ENCODE measurements around the gene PNPLA7.

The PNPLA7 gene

DNA sequence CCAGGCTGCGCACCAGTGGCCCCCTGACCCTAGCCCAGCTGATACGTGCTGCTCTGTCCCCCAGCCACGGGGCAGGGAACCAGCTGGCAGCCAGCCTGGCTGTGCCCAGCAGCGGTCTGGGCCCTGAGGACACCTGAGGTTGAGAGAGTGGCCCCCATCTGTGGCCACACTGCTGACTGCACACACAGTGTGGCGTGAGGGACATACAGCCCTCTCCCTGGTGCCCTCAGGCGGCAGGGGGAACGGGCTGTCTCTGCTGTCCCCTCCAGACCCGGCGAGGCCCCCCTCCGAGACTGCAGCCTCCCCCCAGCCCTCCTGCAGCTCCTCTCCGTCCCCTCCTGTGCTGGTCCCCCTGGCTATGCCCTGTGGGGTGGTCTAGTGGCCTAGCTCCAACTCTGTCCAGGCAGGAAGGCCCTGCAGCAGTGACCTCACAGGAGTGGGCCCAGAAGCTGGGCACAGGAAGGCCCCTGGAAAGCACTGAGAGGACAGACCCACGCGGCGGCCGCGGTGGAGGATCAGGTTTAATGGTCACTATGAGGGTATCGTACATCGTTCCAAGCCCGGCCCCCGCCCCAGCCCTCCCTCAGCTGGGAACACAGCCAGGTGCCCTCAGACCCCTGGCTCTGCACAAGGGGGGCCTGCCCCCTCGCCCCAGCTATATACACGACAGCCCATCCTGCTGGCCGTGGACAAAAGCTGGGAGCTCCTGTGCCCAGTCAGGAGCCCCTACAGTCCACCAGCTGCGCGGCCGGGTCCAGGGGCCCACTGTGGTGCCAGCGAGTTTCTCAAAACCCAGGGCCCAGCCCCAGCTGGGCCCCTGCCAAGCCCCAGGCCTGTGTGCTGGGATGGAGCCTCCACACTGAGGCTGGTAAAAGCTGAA is 102.2 kb downstream of the PNPLA7 start:
- no peak for DNase-seq

DNA sequence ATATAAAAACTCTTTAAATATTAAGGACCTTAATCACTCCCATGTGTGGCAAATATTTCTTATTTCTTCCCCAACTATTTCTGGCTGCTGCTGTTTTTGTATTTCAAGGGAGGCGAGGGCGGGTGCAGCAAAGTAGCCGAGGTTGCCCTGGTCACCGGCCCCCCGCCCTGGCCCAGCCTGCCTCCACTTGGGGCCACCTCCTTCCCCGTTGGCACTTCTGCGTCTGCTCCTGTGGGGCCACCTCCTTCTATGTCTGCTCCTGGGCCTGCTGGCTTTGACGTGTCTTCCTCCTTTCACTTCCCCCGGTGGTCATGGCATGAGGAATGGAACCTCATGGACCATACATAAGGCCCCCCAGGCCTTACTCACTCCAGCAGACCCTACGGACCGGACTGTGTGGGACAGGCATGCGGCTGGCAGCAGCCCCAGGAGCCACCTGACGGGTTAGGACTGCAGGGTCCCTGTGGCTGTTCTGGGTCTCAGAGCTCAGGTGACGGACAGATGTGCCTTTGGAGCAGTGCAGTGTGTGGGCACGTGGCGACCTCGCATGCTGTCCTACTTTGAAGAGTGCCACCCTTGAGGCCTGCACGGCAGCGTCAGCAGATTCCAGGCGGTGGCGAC is 103.2 kb downstream of the PNPLA7 start:
- DNase-seq = no peak

DNA sequence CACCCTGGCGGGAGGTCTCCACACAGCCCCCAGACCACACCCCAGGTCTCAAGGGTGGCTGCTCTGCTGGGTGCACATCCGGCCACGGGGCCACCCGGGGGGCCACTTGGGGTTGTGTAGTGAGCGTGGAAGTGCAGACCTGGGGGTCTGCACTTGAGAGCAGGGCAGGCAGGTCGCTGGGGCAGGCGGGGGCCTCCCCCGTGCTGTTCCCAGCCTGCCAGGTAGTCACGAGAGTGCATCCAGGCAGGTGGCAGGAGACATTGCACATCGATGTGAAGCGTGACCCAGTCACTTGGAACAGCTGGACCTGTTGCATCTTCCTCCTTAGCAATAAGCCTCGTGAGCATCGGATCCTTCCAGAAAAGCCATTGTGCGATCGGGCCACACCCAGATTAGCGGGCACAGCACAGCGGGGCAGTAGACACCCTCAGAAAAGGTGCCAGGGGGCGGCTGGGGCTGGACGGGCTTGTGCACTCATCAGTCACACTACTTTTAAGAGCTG is 104.2 kb downstream of the PNPLA7 start:
- no peak for DNase-seq

DNA sequence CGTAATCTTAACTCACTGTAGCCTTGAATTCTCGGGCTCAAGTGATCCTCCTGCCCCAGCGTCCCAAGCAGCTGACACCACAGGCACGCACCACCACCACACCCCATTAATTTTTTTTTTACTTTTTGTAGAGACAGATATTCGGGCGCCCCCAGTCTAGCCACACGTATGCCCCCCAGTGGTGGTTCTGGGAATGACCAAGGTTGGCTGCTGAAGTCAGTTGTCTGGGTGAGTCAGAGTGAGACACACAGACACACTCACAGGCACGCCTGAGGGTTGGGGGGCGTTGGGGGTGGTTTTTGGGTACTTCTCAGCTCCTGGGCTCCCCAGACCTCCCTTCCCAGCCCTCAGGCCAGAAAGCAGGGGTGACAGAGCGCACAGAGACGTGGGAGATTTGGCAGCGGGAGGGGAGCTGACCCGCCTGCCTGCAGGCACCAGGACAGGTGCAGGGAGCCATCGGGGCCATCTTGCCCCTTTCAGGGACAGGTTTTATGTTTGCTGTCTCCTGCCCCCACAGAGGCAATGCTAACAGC is 104.9 kb downstream of the PNPLA7 start:
- peak; percentile 92 for DNase-seq

DNA sequence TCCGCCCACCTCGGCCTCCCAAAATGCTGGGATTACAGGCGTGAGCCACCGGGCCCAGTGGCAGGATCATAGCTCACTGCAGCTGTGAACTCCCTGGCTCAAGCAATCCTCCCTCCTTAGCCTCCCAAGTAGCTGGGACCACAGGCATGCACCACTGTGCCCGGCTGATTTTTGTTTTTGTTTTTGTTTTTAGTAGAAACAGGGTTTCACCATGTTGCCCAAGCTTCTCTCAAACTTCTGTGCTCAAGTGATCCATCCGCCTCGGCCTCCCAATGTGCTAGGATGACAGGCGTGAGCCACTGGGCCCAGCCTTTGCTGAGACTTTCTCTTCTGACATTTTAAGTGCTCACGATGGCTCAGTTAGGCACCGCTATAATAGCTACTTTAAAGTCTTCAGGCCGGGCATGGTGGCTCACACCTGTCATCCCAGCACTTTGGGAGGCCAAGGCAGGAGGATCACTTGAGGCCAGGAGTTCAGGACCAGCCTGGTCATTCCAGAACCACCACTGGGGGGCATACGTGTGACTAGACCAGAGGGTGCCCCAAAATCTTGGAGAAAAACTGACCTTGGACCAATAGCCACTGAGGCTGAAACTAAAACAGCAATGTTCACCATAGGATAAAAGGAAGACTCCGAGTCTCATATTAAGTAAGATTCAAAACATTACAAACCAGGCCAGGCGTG is 106.0 kb downstream of the PNPLA7 start:
- DNase-seq = no peak

DNA sequence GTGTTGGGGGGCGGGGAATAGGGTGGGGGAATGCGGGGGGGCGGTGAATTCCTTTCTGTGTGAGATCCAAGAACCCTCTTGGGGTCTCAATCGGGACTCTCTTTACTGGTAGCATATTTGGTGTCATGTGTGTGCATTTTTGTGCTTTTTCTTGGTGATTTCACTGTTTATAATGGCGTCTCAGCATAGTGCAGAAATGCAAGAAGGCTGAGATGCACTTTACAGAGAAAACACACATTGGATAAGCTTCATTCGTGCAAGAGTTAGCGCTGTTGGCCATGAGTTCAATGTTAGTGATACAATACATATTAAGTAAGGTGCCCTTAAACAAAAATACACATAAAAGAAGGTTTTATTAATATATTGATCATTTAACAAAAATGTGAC is 108.3 kb downstream of the PNPLA7 start:
- DNase-seq = no peak

DNA sequence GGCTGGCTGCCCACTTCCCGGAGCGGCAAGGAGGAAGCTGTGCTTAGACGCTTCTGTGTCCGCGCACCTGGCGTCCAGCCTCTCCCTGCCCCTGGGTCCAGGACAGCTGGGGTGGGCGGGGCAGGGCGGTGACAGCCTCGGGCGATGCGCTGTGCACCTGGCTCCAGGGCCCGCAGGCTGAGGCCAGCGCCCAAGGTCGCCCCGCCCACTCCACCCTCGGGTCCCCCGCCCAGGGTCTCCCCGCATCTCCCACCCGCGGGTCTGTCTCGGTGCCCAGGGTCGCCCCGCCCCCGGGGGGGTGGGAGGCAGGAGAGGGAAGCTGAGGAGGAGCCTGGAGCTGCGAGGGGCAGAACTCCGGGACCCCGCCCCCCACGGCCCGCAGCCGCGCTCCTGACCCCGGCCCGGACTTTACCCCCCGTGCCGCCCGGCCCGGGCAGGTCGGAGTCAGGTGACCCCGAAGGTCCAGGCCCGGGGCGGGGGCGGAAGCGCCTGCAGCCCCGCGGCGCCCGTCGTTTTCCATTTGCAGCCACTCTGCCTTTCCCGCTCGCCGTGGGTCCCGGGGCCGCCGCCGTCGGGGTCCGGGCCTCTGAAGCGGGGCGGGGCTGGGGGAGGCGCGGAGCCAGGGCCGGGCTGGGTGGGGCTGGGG is 108.8 kb downstream of the PNPLA7 start, which contains the start of gene ENTPD8:
TSS of gene ENTPD8 (minus strand) at position 69 of the 646 bp plus-strand sequence. CDS start 3,072 bp downstream, outside the sequence.
- peak; percentile 38 for DNase-seq

DNA sequence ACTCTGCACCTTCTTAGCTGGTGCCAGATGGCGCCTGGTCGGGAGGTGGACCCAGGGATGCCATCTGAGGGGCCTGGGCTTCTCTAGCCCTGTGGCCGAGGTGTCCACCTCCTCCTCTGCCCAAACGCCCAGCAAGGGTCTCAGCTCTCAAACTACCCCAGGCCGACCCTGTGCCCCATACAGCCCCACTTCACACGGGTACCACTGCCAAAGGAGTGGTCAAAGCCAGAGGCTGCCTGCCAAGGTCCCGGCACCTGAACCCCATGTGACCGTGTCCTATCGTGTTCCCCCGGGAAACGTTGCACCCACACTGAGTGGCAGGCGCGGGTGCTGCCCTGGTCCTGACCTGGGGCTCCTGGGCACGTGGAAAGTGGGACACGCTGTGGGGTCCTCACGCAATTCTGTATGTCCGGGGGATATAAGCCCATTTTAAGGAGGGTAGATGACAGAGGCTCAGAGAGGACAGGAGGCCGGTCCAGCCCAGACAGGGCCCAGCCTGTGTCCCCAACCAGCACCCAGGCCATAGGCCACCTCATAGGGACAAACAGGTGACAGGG is 111.0 kb downstream of the PNPLA7 start:
- no peak for DNase-seq

DNA sequence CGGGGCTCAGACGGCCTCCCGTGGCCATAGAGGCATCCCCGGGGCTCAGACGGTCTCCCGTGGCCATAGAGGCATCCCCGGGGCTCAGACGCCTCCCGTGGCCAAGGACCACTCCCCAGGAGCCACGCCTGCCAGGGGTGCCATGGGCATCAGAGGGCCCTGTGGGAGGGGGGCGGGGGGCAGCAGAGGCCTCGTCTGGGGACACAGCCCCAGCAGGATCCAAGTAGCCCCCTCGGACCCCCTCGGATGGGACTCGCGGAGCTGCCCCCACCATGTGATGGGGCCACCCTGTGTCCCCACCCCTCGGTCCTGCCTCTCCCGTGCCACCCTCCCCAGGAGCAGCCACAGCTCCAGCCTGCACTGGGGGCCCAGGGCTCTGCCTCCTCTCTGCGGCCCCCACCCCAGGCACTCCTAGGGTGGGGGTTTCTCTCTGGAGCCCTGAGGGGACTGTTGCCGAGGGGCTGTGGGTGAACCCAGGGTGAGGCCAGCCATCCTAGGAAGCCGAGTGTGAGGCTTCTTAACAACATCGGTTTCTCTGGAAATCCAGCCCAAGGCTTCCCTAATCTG is 111.5 kb downstream of the PNPLA7 start:
- DNase-seq = no peak

DNA sequence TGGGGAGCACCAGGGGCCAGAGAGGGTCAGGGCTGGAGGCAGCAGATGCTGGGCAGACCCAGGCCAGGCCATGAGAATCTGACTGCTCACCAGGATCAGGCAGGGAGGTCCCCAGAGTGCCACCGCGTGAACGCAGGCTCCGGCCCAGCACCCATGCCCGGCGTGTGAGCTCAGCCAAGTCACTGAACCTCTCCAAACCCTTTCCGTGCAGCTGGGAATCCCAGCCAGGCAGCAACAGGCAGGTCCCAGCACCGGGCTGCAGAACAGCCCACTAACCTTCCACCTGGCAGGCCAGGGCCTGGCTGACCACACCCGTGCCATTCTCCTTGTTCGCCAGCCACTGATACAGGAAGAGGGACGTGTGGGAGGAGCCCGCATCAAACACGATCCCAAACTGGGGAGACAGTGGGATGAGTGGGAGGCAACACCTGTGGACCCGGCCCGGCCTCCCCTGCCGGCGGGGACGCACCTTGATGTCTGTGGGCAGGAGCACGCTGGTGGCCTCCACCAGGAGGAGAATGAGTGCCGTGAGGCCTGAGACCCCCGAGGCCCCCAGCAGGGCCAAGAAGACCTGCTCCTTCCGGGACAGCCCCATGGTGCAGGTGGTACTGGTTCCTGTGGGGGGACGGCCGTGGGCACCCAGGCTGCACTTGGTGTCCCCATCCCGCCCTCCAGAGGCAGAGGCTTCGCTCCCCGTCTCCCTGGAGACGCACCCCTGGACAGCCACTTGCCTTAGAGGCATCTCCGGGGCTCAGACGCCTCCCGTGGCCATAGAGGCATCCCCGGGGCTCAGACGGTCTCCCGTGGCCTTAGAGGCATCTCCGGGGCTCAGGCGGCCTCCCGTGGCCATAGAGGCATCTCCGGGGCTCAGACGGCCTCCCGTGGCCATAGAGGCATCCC is 112.3 kb downstream of the PNPLA7 start:
- no peak for DNase-seq

DNA sequence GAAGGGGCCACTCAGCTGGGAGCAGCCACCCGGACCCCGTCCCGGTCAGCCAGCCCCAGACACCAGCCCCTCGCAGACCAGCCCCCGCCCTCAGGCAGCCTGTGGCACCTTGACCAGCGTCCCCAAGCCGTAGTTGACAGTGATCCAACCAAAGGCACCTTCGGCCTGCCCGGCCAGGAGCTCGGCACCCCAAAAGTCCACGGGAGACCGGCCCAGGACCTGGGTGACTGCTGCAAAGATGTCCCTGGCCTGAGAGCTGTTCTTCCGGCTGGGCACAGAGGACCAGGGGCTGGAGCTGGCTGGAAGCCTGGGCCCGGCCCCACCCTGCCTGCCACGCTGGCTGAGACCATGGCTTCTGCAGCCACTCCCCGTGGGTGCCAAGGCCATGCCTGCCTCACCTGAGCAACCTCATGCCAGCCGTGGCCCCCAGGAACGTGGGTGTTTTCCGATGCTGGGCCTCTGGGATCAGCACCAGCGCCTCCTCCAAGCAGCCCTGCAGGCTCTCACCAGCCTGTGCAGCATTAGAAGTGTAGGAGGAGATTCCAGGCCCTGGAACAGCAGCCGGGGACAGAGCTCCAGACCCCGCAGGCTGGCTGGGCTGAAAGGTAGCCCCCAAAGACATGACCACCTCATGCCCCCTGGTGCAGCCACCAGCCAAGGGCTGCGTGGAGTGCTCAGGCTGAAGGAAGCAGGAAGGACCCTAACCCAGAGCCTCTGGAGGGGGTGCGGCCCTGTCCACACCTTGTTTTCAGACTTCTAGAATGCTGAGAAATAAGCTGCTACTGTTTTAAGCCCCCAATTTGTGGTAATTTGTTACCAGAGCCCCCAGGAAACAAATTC is 113.2 kb downstream of the PNPLA7 start:
- DNase-seq = no peak

DNA sequence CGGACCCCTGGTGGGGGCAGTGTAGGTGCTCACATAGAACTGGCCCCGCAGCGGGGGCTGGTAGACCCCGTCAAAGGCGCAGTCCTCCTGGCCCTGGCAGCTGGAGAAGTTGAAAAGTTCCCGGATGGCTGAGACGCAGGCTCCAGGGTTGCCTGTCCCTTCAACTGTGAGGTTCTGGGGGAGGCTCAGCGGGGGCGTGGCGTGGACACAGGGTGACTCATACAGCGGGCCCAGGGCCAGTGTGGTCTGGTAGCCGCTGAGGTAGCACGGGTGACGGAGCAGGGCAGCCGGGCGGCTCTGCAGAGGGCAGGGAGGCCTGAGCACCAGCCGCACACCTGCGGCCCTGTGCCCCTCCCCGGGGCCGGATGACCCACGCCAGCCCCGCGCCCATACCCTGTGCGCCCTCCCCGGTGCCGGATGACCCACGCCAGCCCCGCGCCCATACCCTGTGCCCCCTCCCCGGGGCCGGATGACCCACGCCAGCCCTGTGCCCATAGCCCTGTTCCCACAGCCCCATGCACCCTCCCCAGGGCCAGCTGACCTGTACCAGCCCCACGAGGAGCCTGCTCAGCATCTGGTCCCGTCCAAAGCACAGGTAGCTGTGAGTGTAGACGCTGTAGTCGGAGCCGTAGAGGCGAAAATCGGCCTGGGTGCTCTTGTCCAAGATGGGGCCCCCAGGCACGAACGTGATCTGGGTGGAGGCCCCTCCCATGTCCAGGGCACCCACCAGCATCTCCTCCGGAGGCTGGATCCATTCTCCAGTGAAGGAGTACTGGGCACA is 114.0 kb downstream of the PNPLA7 start:
- peak; percentile 64 for DNase-seq

DNA sequence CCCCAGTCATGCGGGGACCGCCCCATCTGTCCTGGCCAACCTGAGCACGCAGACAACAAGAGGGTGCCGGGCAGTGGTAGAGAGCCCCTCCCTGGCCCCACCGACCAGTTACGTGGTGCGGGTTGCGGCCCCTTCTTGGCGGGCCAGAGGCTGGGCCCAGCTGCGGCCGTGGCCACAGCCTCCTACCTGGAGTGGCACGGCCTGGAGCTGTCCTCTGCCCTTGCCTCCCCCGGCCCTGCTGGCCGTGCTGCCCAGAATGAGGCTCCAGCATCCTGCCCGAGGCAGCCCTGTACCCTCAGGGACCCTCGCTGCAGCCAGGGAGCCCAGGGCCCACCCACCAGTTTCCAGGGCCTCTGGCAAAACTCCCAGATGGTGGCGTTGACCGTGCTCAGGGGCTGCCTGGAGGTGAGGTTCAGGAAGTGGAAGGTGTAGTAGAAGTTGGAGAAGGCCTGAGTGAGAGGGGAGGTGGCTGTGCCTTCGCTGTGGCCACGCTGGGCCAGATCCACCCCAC is 114.8 kb downstream of the PNPLA7 start:
- DNase-seq = no peak

DNA sequence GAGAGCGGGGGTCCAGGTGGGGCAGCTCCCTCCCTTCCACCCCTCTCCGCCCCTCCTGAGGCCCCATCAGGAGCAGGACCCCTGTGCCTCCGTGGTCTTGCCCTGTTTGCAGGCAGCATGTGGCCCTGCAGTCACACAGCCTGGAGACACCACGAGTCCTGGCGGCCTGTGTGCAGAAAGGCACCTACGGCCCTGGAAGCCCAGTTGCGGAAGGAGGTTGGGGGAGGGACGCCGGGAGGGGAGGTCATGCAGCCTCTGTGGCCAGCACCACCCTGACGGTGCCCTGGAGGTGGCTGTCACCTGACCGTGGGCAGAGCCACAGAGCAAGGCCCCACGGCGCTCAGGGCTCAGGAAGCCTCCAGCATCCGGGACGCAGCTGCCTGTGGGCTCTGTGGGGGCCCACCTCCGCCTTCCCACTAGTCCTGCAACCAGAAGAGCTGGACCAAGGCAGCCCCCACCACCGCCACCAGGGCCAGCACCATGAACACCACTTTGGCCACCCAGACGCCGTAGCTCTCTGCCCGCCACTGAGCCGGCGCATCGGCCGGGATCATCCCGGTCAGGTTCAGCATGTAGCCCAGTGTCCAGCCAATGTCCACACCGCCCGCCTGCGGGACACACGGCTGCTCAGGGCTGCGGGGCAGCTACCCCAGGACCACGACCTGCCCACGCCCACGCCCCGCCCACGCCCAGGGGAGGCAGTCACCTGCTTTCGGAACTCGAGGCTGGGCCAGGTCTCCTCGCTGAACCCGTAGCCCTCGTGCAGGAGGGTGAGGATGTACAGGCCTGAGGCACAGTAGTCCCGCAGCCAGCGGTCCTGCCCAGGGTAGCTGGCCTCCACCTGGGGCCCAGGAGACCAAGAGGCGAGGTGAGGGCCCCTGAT is 115.5 kb downstream of the PNPLA7 start:
- peak; percentile 34 for DNase-seq

DNA sequence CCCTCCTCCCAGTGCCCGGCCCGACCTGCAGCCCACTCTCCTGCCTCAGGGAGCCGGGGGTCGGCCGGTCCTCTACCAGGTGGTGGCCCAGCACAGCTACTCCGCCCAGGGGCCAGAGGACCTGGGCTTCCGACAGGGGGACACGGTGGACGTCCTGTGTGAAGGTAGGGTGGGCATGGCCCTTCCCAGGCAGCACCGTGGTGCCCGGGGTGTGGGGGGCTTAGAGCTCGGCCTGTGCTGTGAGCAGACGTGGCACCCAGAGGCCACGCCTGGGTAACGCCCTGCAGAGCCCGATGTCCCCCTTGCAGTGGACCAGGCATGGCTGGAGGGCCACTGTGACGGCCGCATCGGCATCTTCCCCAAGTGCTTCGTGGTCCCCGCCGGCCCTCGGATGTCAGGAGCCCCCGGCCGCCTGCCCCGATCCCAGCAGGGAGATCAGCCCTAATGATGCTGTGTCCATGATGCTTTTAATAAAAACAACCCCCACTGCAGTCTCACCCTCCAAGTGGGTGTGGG is 116.2 kb downstream of the PNPLA7 start:
- no peak for DNase-seq

DNA sequence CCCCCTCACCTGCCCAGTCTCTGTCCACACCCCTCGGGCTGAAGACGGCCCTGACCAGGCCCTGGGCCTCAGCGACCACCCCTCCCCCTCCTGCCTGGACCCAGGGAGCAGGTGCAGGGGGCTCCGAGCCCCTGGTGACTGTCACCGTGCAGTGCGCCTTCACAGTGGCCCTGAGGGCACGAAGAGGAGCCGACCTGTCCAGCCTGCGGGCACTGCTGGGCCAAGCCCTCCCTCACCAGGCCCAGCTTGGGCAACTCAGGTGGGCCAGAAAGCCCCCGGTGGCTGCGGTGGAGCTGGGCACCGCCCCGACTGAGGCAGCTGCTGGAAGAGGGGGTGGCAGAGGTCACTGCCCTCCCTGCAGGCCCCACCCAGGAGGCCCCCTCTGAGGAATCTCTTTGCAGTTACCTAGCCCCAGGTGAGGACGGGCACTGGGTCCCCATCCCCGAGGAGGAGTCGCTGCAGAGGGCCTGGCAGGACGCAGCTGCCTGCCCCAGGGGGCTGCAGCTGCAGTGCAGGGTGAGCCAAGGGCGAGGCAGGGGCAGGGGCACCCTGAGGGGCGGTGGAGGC is 116.8 kb downstream of the PNPLA7 start:
- no peak for DNase-seq

DNA sequence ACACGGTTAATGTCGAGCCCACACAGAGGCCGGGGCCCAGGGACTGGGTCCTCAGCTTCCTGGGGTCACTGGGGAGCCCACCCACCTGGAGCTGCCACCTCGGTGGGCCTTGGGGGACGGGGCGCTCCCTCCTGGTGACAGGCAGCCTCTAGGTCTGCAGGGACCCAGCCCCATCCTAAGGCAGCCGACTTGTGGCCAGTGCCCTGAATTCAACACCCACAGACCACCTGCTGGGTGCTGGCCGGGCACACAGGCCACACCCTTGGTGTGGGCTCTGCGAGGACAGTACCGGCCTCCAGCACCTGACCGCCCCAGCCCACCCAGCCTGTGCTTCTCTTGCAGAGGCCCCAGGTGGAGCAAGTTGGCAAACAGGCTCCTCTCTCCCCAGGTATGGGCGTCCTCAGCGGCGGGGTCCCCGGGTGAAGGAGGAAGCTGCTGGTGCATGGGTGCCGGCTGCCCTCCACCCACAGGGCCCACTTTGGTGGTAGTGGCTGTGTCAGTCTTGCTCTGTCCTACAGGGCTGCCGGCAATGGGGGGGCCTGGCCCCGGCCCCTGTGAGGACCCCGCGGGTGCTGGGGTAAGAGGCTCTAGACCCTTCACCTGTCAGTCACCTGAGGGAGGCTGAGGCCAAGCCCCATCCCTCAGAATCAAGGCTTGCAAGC is 117.4 kb downstream of the PNPLA7 start:
- no peak for DNase-seq
